ENCODE data around the gene SNRPD2.
A peak's percentile ranks its signal among the peaks of the same experiment; 100 is the strongest.

The SNRPD2 gene

DNA sequence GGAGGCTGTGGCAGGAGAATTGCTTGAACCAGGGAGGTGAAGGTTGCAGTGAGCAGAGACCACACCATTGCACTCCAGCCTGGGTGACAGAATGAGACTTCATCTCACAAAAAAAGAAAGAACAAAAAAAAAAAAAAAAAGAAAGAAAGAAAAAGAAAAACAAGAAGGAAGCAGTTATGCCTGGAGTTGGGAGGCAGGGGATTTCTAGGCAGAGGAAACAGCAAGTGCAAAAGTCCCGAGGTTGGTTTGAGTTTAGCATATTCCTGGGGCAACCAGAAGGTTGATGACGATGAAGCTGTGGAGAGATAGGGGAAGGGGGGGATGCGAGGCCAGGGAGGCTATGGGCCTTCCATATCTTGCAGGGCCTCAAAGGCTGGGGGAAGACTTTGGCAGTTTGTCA, 41.0 kb downstream of the SNRPD2 start:
- Mint-ChIP-seq H3K27ac (no peak overlapping the region), H3K9me3 (no peaks in the 10 kb centered on the region), H3K4me3 (no peak overlapping the region), H3K27me3 (peaks cover 5% of the 10 kb centered on the region), H3K36me3 (ENCODE audit: low read depth) (no peaks in the 10 kb centered on the region), H3K4me1 (ENCODE audit: low read depth) (peaks cover 9% of the 10 kb centered on the region)
- DNase-seq = no peak

DNA sequence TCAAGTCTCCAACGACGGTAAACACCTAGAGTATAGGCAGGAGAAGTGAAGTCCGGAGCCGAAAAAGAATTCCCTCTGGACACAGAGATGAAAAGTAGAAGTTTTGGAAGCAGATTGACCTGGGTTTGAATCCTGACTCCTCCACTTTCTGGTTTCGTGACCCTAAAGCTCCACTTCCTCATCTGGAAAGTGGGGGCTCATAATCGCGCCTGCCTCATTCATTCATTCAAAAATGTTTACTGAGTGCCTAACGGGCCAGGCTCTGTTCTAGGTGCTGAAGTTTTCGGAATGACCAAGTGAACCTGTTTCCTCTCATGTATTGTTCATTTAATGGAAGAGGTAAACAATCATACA, 45.4 kb downstream of the SNRPD2 start:
- H3K27ac Mint-ChIP-seq = peak overlapping the region; percentile 77
- peak overlapping the region; percentile 76 for H3K4me3 Mint-ChIP-seq
- peaks cover 35% of the 10 kb centered on the region for H3K4me1 Mint-ChIP-seq (ENCODE audit: low read depth)
- no peak for DNase-seq
- peaks cover 8% of the 10 kb centered on the region for H3K36me3 Mint-ChIP-seq (ENCODE audit: low read depth)
- H3K27me3 Mint-ChIP-seq = peaks cover 5% of the 10 kb centered on the region
- H3K9me3 Mint-ChIP-seq = peaks cover under 1% of the 10 kb centered on the region

GRCh38 chr19:45645631-45646344, 46.0 kb downstream of the SNRPD2 start:
- Mint-ChIP-seq H3K4me3 (peak overlapping the region; percentile 76), H3K27ac (peak overlapping the region; percentile 77), H3K4me1 (ENCODE audit: low read depth) (peaks cover 40% of the 10 kb centered on the region), H3K36me3 (ENCODE audit: low read depth) (peaks cover 13% of the 10 kb centered on the region), H3K27me3 (peaks cover 5% of the 10 kb centered on the region), H3K9me3 (peaks cover 3% of the 10 kb centered on the region)
- DNase-seq = peak; percentile 86

GRCh38 chr19:45645068-45645630, 46.6 kb downstream of the SNRPD2 start:
- DNase-seq = no peak
- H3K9me3 Mint-ChIP-seq = peaks cover 3% of the 10 kb centered on the region
- H3K4me1 Mint-ChIP-seq (ENCODE audit: low read depth) = peaks cover 43% of the 10 kb centered on the region
- peaks cover 5% of the 10 kb centered on the region for H3K27me3 Mint-ChIP-seq
- peak overlapping the region; percentile 76 for H3K4me3 Mint-ChIP-seq
- peaks cover 17% of the 10 kb centered on the region for H3K36me3 Mint-ChIP-seq (ENCODE audit: low read depth)
- peak overlapping the region; percentile 77 for H3K27ac Mint-ChIP-seq

DNA sequence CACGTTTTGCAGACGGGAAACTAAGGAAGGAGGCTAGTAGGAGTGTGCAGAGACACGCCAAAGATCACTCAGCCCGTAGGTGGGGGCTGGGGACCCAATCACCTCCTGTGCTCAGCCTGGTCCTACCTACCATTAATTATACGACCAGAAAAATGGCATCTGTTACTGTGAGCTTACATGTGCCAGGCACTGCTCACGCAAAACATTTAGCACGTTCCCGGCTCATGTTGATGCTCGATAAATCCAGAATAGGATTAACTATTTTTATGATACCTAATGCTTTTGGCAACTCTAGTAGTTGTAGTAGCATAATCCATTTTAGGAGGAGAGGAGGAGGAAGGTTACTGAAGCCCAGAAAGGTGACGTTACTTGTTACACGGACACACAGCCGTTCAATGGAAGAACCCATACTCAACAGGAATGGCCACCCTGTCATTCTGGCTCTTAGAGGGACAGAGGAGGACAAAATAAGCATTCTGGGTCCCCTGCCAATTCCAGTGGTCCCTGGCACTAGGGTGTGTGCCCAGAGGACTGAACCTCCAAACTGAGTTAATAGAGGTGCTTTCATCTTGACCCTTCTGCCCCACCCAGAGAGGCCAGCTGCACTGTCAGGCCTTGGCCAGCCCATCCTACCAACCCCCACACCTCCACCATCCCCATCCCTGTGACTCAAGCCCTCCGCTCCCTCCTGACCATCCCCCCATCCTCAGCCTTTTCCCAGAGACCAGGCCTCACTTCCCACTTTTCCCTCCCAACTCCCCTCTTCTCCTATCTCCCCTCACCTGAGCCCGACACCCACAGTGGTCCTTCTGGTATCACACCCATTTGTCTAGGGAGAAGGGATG, 47.6 kb downstream of the SNRPD2 start:
- H3K9me3 Mint-ChIP-seq = peaks cover 3% of the 10 kb centered on the region
- H3K4me1 Mint-ChIP-seq (ENCODE audit: low read depth) = peaks cover 46% of the 10 kb centered on the region
- peak overlapping the region; percentile 98 for H3K27ac Mint-ChIP-seq
- DNase-seq = no peak
- peaks cover 21% of the 10 kb centered on the region for H3K36me3 Mint-ChIP-seq (ENCODE audit: low read depth)
- H3K27me3 Mint-ChIP-seq = peaks cover 5% of the 10 kb centered on the region
- peak overlapping the region; percentile 92 for H3K4me3 Mint-ChIP-seq

DNA sequence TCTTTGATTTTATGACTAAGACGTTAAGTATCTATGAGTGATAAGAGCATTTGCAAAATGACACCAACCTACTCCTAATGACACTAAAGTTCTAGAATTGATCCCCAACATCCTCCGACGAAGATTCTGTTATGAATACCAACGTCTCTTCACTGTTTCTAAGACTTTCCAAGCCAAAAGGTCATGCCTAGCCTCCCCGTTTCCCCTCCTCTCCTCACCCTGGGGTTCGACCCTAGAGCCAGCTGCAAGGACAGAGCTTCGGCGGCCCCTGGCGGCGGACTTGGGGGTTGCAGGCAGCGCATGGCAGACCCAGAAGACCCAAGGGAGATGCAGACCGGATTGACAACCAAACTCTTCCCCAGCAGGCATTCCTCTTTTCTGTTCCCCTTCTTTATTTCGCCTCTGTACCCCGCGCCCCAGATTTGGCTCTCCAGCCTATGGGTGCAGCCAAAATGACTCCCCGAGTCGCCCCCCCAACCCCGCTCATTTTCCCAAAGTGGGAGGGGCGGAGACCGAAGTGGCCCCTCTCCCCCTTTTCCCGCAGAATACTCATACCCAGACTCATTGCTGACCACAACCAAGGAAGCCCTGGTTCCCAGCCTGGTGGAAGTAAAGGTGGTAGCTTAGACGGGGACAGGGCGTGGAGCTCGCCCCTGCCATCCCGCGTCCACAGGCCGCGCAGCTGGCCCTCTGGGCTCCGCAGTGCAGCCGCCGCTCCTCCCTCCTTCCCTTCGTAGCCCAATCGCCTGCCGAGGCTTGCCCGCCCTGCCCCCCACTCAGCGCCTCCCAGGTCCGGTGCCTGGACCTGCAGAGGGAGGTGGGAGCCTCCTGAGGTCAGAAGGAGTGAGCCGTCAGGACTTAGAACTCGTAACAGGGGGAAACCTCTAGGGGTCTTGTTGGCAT, 48.5 kb downstream of the SNRPD2 start:
- peaks cover 55% of the 10 kb centered on the region for H3K4me1 Mint-ChIP-seq (ENCODE audit: low read depth)
- peak; percentile 98 for DNase-seq
- peaks cover 5% of the 10 kb centered on the region for H3K27me3 Mint-ChIP-seq

GRCh38 chr19:45641274-45642105, 50.3 kb downstream of the SNRPD2 start:
- Mint-ChIP-seq H3K27ac (peak overlapping the region; percentile 98), H3K4me1 (ENCODE audit: low read depth) (peaks cover 57% of the 10 kb centered on the region), H3K9me3 (peaks cover 3% of the 10 kb centered on the region), H3K4me3 (peak overlapping the region; percentile 92), H3K36me3 (ENCODE audit: low read depth) (peaks cover 44% of the 10 kb centered on the region), H3K27me3 (peaks cover 5% of the 10 kb centered on the region)
- DNase-seq = peak; percentile 87

More for the DNA sequence above, 48.5 kb downstream of the SNRPD2 start:
- Mint-ChIP-seq H3K27ac (peak overlapping the region; percentile 98), H3K36me3 (ENCODE audit: low read depth) (peaks cover 29% of the 10 kb centered on the region), H3K9me3 (peaks cover 3% of the 10 kb centered on the region), H3K4me3 (peak overlapping the region; percentile 92)

GRCh38 chr19:45640849-45641273, 50.9 kb downstream of the SNRPD2 start:
- Mint-ChIP-seq H3K36me3 (ENCODE audit: low read depth) (peaks cover 50% of the 10 kb centered on the region), H3K4me1 (ENCODE audit: low read depth) (peaks cover 54% of the 10 kb centered on the region), H3K27me3 (no peaks in the 10 kb centered on the region), H3K4me3 (peak overlapping the region; percentile 92), H3K9me3 (peaks cover 3% of the 10 kb centered on the region), H3K27ac (peak overlapping the region; percentile 98)
- DNase-seq = peak; percentile 77

DNA sequence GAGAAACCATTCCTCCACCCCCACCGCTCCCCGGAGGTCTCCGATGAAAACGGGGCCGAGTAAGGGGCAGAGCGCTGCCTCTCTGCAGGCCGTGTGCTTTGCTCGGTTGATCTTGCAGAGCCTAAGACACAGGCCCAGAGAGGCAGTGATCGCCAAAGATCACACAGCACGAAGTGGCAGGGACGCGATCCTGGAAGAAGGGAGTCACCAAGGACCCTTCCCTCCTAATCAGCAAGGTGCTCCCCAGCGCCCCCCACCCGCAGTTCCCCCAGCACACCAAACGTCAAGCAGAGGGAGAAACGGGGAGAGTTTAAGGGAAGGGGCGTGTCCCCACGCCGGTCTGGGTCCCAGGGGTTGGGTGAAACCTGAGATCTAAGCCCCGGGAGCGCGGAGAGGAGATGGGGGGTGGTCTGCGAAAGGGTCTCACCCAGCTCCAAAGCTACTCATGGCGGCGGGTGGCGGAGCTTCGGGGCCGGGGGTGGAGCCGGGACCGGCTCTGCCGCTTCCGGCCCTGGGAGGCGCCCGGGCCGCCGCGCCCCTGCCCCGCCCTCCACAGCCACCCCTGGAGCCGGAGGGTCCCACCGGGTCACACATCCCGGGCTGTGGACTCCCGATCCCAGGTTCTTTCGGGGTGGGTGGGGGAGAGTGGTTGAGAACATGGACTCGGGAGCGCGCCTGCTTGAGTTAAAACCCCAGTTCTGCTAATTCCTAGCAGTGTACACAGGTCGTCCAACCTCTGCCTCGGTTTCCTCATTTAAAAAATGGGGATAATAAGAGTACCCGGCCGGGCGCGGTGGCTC, 52.6 kb downstream of the SNRPD2 start, which contains the start of gene EML2:
Gene EML2 (minus strand): TSS at position 468 of the 800 bp plus-strand sequence. CDS start 21 bp downstream, at position 447.
- H3K36me3 Mint-ChIP-seq (ENCODE audit: low read depth) = peaks cover 55% of the 10 kb centered on the region
- peaks cover 3% of the 10 kb centered on the region for H3K9me3 Mint-ChIP-seq
- H3K27ac Mint-ChIP-seq = peak within 1 kb of the TSS; percentile 87
- peak within 1 kb of the TSS; percentile 92 for H3K4me3 Mint-ChIP-seq
- H3K4me1 Mint-ChIP-seq (ENCODE audit: low read depth) = peaks cover 43% of the 10 kb centered on the region
- no peaks in the 10 kb centered on the region for H3K27me3 Mint-ChIP-seq
- DNase-seq = peak; percentile 76

- peaks cover 63% of the 10 kb centered on the region for H3K36me3 Mint-ChIP-seq (ENCODE audit: low read depth)
- peaks cover 3% of the 10 kb centered on the region for H3K9me3 Mint-ChIP-seq
- no peaks in the 10 kb centered on the region for H3K27me3 Mint-ChIP-seq
- H3K4me1 Mint-ChIP-seq (ENCODE audit: low read depth) = peaks cover 34% of the 10 kb centered on the region
- no peak overlapping the region for H3K27ac Mint-ChIP-seq
- DNase-seq = no peak
- peak overlapping the region; percentile 92 for H3K4me3 Mint-ChIP-seq
Observed at GRCh38 chr19:45637890-45638667, 53.7 kb downstream of the SNRPD2 start.
